Spleen (tissue), 7 donors: ENCODE results near the gene KCNT1.

Experiments used
- POLR2AphosphoS5 ChIP-seq, 3 donors: sonication (generic); formaldehyde crosslinking; IDR thresholded peaks; one replicate each; pipeline ENCODE4 v1.5.1; 2017; ENCODE audit warnings: antibody characterized with exemption in 3 of 3
- TF ChIP-seq, protein P1 (sequence below), 11 experiments: fragments of 200-600 bp in 7 of 11; fragments of 450-650 bp in 4 of 11; sonication (generic) in 4 of 11; IDR thresholded peaks in 8 of 11; conservative IDR thresholded peaks in 3 of 11; 1 replicate in 7 of 11; 2 replicates in 4 of 11; pipeline versions ENCODE4 v1.4.0 to v1.8.0; 2016 to 2021; ENCODE audit warnings: antibody characterized with exemption in 11 of 11, inconsistent platforms in 4 of 11, mild to moderate bottlenecking in 1 of 11
- donor health status: DM: no; HTN: no; CAD: no; lungs with moderate emphysema.
- donor health status: DM: no; HTN: no; CAD: no.
- donor health status: DM: no; HTN: no; CAD: no.

DNA sequence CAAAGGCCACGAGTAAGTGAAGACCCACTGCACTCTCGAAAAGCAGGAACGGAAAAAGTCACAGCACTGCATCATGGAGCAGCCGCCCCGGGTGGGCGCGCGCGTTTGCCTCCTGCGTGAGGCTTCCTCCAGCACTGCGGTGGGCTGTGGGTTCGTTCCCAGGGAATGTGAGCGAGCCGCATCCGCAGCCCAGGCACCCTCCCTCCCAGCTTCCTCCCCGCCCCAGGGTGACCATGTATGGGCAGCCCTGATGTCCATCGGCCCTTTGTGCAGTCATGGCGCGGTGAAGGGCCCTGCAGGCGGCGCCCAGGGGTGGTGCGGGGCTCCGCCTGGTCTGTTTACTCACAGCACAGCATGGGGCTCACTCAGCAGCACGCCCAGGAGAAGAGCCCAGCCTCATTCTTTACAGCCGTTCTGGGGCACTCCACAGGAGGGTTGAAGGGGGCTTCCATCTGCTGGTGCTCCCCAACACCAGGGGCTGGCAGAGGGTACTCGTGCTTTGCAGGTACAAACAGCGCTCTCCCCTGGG lies 32.7 kb downstream of the KCNT1 start:
- TF ChIP-seq, protein P1, sequence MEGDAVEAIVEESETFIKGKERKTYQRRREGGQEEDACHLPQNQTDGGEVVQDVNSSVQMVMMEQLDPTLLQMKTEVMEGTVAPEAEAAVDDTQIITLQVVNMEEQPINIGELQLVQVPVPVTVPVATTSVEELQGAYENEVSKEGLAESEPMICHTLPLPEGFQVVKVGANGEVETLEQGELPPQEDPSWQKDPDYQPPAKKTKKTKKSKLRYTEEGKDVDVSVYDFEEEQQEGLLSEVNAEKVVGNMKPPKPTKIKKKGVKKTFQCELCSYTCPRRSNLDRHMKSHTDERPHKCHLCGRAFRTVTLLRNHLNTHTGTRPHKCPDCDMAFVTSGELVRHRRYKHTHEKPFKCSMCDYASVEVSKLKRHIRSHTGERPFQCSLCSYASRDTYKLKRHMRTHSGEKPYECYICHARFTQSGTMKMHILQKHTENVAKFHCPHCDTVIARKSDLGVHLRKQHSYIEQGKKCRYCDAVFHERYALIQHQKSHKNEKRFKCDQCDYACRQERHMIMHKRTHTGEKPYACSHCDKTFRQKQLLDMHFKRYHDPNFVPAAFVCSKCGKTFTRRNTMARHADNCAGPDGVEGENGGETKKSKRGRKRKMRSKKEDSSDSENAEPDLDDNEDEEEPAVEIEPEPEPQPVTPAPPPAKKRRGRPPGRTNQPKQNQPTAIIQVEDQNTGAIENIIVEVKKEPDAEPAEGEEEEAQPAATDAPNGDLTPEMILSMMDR (IDR thresholded peaks at IDR 0.05 in 8 of 11, conservative IDR thresholded peaks at IDR 0.05 in 3 of 11) = no peak
- TF ChIP-seq POLR2AphosphoS5 (IDR thresholded peaks at IDR 0.05) = no peak
